SKM-1 (cell line): ENCODE data around the gene ACKR3.

ENCODE experiments used
- DNase-seq: peaks from one replicate; lab custom pipeline; 2025; ENCODE audit not compliant: unreplicated experiment; lab: John Stamatoyannopoulos, UW

The ACKR3 gene

GRCh38 chr2:236549165-236549564 lies 20.5 kb upstream of the ACKR3 start:
- no peak for DNase-seq

GRCh38 chr2:236550290-236550689 lies 19.3 kb upstream of the ACKR3 start:
- DNase-seq = no peak

- DNase-seq = no peak
Measured at GRCh38 chr2:236550701-236551465, 18.7 kb upstream of the ACKR3 start.

GRCh38 chr2:236551471-236552211 lies 18.0 kb upstream of the ACKR3 start:
- no peak for DNase-seq

GRCh38 chr2:236552212-236552542 lies 17.4 kb upstream of the ACKR3 start:
- DNase-seq = no peak

GRCh38 chr2:236552581-236553363 lies 16.9 kb upstream of the ACKR3 start:
- DNase-seq = peak; percentile 36

GRCh38 chr2:236553522-236553921 lies 16.1 kb upstream of the ACKR3 start:
- DNase-seq = no peak

GRCh38 chr2:236554629-236555282 lies 14.9 kb upstream of the ACKR3 start:
- no peak for DNase-seq

- no peak for DNase-seq
Measured at GRCh38 chr2:236555481-236555880, 14.1 kb upstream of the ACKR3 start.

GRCh38 chr2:236557306-236558030 lies 12.2 kb upstream of the ACKR3 start:
- DNase-seq = no peak

- DNase-seq = no peak
Measured at GRCh38 chr2:236558036-236558435, 11.6 kb upstream of the ACKR3 start.

GRCh38 chr2:236558993-236559978 lies 10.3 kb upstream of the ACKR3 start:
- DNase-seq = no peak

- no peak for DNase-seq
Measured at GRCh38 chr2:236561874-236562273, 7.8 kb upstream of the ACKR3 start.

- no peak for DNase-seq
Measured at GRCh38 chr2:236562434-236562833, 7.2 kb upstream of the ACKR3 start.

- no peak for DNase-seq
Measured at GRCh38 chr2:236563953-236564352, 5.7 kb upstream of the ACKR3 start.

GRCh38 chr2:236565212-236565611 lies 4.4 kb upstream of the ACKR3 start:
- DNase-seq = no peak

- DNase-seq = no peak
Measured at GRCh38 chr2:236565879-236566402, 3.7 kb upstream of the ACKR3 start.

GRCh38 chr2:236566596-236566995 lies 3.0 kb upstream of the ACKR3 start:
- no peak for DNase-seq
